HepG2 (cell line): ENCODE results near the gene ELF2. TPM values are rescaled to one million over a fixed set of nuclear protein-coding genes. Genes with fewer than 3 reads are reported as not detected.

Experiments used
- ATAC-seq: fragments of 200-7000 bp; cut with Tn5 transposase; 3 replicates; pipeline ENCODE4 v1.9.1; 2020; ENCODE audit warnings: mild to moderate bottlenecking, moderate library complexity
- BruUV-seq: library from RNA; stranded (reverse); fragments of 400-500 nt; replicated peaks from 2 replicates; lab custom pipeline; 2021; lab: Mats Ljungman, UMichigan
- CTCF ChIA-PET: fragments of 300-600 bp; formaldehyde crosslinking; extraction: SDS; loops from one replicate; lab custom pipeline; 2021; ENCODE audit warnings: low total read pairs, inconsistent platforms, low intra/inter-chr PET ratio; lab: Yijun Ruan, JAX
- POLR2A ChIA-PET: fragments of 350-600 bp; sonication (Branson Sonifier 250); formaldehyde crosslinking; loops from one replicate; lab custom pipeline; 2020; ENCODE audit warnings: antibody characterized with exemption, inconsistent platforms; lab: Yijun Ruan, JAX
- DNase-seq: peaks from one replicate; pipeline ENCODE4 v3.0.0-alpha.2; 2015; ENCODE audit warnings: low spot score
- FAIRE-seq: peaks from 3 replicates; lab custom pipeline; 2011; peaks lifted over from hg19 to GRCh38; lab: Jason Lieb, UNC
- H2AFZ ChIP-seq: one replicate; pipeline ENCODE4 v1.6.1; 2011; ENCODE audit warnings: low read length, inconsistent platforms
- H3K27ac ChIP-seq: fragments of 300-600 bp; 3 replicates; pipeline ENCODE4 v1.8.0; 2011; ENCODE audit warnings: mixed run types, mild to moderate bottlenecking, mixed read lengths, low read length, inconsistent platforms; ENCODE audit not compliant: insufficient read depth; ENCODE audit errors: extremely low read length
- H3K27me3 ChIP-seq, 2 experiments: fragments of 200-600 bp in 1 of 2; 2 replicates in 1 of 2; 3 replicates in 1 of 2; pipeline versions ENCODE4 v1.6.0 to v1.8.0; 2011; ENCODE audit warnings: low read length in 2 of 2, mild to moderate bottlenecking in 2 of 2, moderate library complexity in 2 of 2, inconsistent platforms in 1 of 2; ENCODE audit not compliant: insufficient read depth in 2 of 2, control insufficient read depth in 1 of 2
- H3K36me3 ChIP-seq, 2 experiments: fragments of 200-600 bp in 1 of 2; replicated peaks in 1 of 2; 2 replicates in 1 of 2; 3 replicates in 1 of 2; pipeline versions ENCODE4 v1.5.1 to v1.8.0; 2011; ENCODE audit warnings: low read length in 2 of 2, inconsistent platforms in 1 of 2; ENCODE audit not compliant: insufficient read depth in 2 of 2, control insufficient read depth in 1 of 2
- H3K4me1 ChIP-seq: 2 replicates; pipeline ENCODE4 v1.5.1; 2012; ENCODE audit warnings: low read length, inconsistent platforms; ENCODE audit not compliant: insufficient read depth
- H3K4me2 ChIP-seq: 2 replicates; pipeline ENCODE4 v1.6.0; 2011; ENCODE audit warnings: low read depth, low read length, inconsistent platforms
- H3K4me3 ChIP-seq, 3 experiments: fragments of 200-600 bp in 1 of 3; sonication (generic), shearing (Covaris generic) in 1 of 3; replicated peaks in 1 of 3; 2 replicates each; pipeline ENCODE4 v1.5.1; 2011 to 2016; ENCODE audit warnings: low read length in 3 of 3, inconsistent platforms in 2 of 3, low read depth in 2 of 3, mild to moderate bottlenecking in 2 of 3, control low read depth in 1 of 3, mixed read lengths in 1 of 3; ENCODE audit not compliant: insufficient read depth in 1 of 3
- H3K79me2 ChIP-seq: one replicate; pipeline ENCODE4 v1.6.1; 2011; ENCODE audit warnings: low read length, inconsistent platforms; ENCODE audit not compliant: insufficient read depth
- H3K9ac ChIP-seq: 2 replicates; pipeline ENCODE4 v1.6.0; 2011; ENCODE audit warnings: mild to moderate bottlenecking, low read depth, low read length, inconsistent platforms; ENCODE audit not compliant: insufficient read depth
- H3K9me3 ChIP-seq: 2 replicates; pipeline ENCODE4 v1.5.1; 2012; ENCODE audit warnings: mild to moderate bottlenecking, low read length
- H4K20me1 ChIP-seq: 2 replicates; pipeline ENCODE4 v1.6.0; 2011; ENCODE audit warnings: inconsistent platforms, mild to moderate bottlenecking, low read length, moderate library complexity; ENCODE audit not compliant: insufficient read depth
- KLF6 ChIP-seq: IDR thresholded peaks from 2 replicates; pipeline ENCODE4 v1.8.0; 2016; ENCODE audit warnings: missing biosample characterization, missing genetic modification reagents
- MAZ ChIP-seq, 2 experiments: sonication (generic) in 1 of 2; formaldehyde crosslinking in 1 of 2; IDR thresholded peaks; 2 replicates each; pipeline versions ENCODE4 v1.5.0 to v1.6.1; 2012 to 2020; ENCODE audit warnings: low read depth in 2 of 2, mild to moderate bottlenecking in 2 of 2, borderline replicate concordance in 1 of 2, improper control_type of control experiment in 1 of 2, low read length in 1 of 2, missing genetic modification reagents in 1 of 2, moderate library complexity in 1 of 2
- NONO ChIP-seq, 2 experiments: fragments of 450-650 bp in 1 of 2; sonication (generic) in 1 of 2; formaldehyde crosslinking in 1 of 2; IDR thresholded peaks in 1 of 2; conservative IDR thresholded peaks in 1 of 2; 2 replicates each; pipeline versions ENCODE4 v1.6.1 to v1.8.0; 2017 to 2022; ENCODE audit warnings: mild to moderate bottlenecking in 1 of 2, missing genetic modification reagents in 1 of 2, moderate library complexity in 1 of 2
- ZMYM4 ChIP-seq: sonication (generic); formaldehyde crosslinking; IDR thresholded peaks from 2 replicates; pipeline ENCODE4 v1.8.1; 2023; ENCODE audit warnings: mild to moderate bottlenecking, missing genetic modification reagents
- ZNF292 ChIP-seq: sonication (generic); formaldehyde crosslinking; IDR thresholded peaks from 2 replicates; pipeline ENCODE4 v1.8.1; 2022; ENCODE audit warnings: mild to moderate bottlenecking, low read depth, missing genetic modification reagents, borderline replicate concordance
- ZNF7 ChIP-seq: IDR thresholded peaks from 2 replicates; pipeline ENCODE4 v1.6.1; 2016; ENCODE audit warnings: missing biosample characterization, missing genetic modification reagents
- ZSCAN22 ChIP-seq: sonication (generic); formaldehyde crosslinking; IDR thresholded peaks from 2 replicates; pipeline ENCODE4 v1.4.0; 2020; ENCODE audit warnings: mild to moderate bottlenecking, missing genetic modification reagents
- WGBS: methylation state at CpG from one replicate; pipeline ENCODE4 v1.1.6; 2017; ENCODE audit warnings: low lambda C conversion rate; 5-methylcytosine and 5-hydroxymethylcytosine counted together
- in situ Hi-C: cut with HindIII; loops from 2 replicates; pipeline ENCODE4 v1.10.0; 2017; ENCODE audit warnings: low pct_unique_long_range_greater_than_20kb; ENCODE audit not compliant: extremely low pct_ligation_motif_present
- intact Hi-C: fragments of 100-400 bp; cut with micrococcal nuclease; formaldehyde crosslinking; loops from one replicate; pipeline ENCODE4 v1.10.0; 2022; ENCODE audit not compliant: unreplicated experiment
- polyA plus RNA-seq, 8 experiments: library from polyadenylated mRNA; depleted of rRNA in 3 of 8; stranded (reverse) in 7 of 8; unstranded in 1 of 8; fragments of >200 nt; fragmentation: Illumina TruSeq in 4 of 8; extraction: Trizol in 4 of 8; gene quantifications; 2 replicates each; pipeline versions ENCODE4 v1.2.1 to v1.2.3, GENCODE V29; 2011 to 2016; ENCODE audit warnings: low read depth in 4 of 8, missing spikeins in 1 of 8, mixed read lengths in 1 of 8; ENCODE audit not compliant: insufficient read depth in 1 of 8
- total RNA-seq, 5 experiments: library from RNA; depleted of rRNA; stranded (reverse); fragments of >200 nt; fragmentation: Illumina TruSeq; extraction: Trizol; gene quantifications; 2 replicates each; pipeline ENCODE4 v1.2.3, GENCODE V29; 2016; ENCODE audit warnings: low read depth in 1 of 5
- TF ChIP-seq, protein P1 (sequence below): IDR thresholded peaks from 2 replicates; pipeline ENCODE4 v1.6.1; 2012; ENCODE audit warnings: inconsistent platforms
- TF ChIP-seq, protein P2 (sequence below): sonication (generic); formaldehyde crosslinking; IDR thresholded peaks from 2 replicates; pipeline ENCODE4 v1.9.0; 2022; ENCODE audit warnings: missing genetic modification reagents, mild to moderate bottlenecking, borderline replicate concordance
- TF ChIP-seq, protein P3 (sequence below): sonication (generic); formaldehyde crosslinking; IDR thresholded peaks from 2 replicates; pipeline ENCODE4 v1.8.1; 2022; ENCODE audit warnings: mild to moderate bottlenecking, missing genetic modification reagents
- TF ChIP-seq, protein P4 (sequence below): sonication (generic); formaldehyde crosslinking; IDR thresholded peaks from 2 replicates; pipeline ENCODE4 v1.4.0; 2020; ENCODE audit warnings: missing genetic modification reagents, borderline replicate concordance

Gene ELF2
- total and polyA plus RNA-seq, 2 of the 13 experiments (the other 11 are each of a cell fraction or from before 2014, with no cell fraction given), result 28.6 to 35.4 TPM

DNA sequence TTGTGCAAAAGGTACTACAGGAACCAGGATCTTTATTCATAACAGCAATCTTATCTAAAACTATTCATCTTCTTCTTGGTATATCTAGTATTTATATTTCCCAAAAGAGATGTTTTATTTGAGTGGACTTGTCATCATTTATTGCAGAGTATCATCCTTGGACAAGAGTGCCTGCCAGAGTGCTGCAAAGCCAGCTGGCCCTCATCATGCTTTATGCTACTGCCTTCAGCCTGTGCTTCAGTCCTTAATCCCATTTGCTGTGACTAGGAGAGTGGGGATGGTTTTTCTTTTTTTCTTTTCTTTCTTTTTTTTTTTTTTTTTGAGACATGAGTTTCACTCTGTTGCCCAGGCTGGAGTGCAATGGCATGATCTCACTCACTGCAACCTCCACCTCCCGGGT is 33.5 kb upstream of the ELF2 start:
- CTCF ChIA-PET, result no interaction called here
- no peak for TF ChIP-seq ZNF7 (CRISPR knock-in tag)
- TF ChIP-seq, protein P1, sequence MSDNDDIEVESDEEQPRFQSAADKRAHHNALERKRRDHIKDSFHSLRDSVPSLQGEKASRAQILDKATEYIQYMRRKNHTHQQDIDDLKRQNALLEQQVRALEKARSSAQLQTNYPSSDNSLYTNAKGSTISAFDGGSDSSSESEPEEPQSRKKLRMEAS, result no peak
- WGBS, result 69% methylated on average over 1 of the region's 1 CpG
- H3K9me3 ChIP-seq, result no peaks in the 10 kb centered on the region
- H4K20me1 ChIP-seq, result no peaks in the 10 kb centered on the region
- no peak overlapping the region for H3K9ac ChIP-seq
- intact Hi-C loops (no loop called here), in situ Hi-C loops (no loop called here)
- no peak for FAIRE-seq
- H3K4me2 ChIP-seq, result no peak overlapping the region
- no TSS peak for BruUV-seq
- no peaks in the 10 kb centered on the region for H3K27me3 ChIP-seq
- H3K4me3 ChIP-seq, result no peak overlapping the region
- no peak overlapping the region for H3K27ac ChIP-seq
- POLR2A ChIA-PET, result no interaction called here
- H3K36me3 ChIP-seq, result no peaks in the 10 kb centered on the region
- H3K79me2 ChIP-seq, result no peaks in the 10 kb centered on the region
- H3K4me1 ChIP-seq, result peaks cover 43% of the 10 kb centered on the region
- no peak overlapping the region for H2AFZ ChIP-seq
- no peak for ATAC-seq
- DNase-seq, result no peak

DNA sequence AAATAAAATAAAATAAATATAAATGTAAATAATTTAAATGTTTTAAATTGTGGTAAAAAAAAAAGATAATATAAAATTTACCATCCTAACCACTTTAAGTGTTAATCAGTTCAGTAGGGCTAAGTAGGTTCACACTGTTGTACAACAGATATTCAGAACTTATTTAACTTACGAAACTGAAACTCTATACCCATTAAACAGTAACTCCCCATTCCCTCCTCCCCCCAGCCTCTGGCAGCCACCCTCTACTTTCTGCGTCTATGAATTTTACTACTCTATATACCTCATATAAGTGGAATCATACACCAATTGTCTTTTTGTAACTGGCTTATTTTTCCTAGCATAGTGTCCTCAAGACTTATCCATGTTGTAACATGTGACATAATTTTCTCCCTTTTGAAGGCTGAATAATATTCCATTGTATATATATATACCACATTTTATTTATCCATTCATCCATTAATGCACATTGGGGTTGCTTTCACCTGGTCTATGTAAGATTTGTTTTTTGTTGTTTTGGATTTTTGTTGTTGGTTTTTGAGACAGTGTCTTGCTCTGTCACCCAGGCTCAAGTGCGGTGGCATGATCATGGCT is 32.5 kb upstream of the ELF2 start:
- Histone ChIP-seq H3K36me3 (no peaks in the 10 kb centered on the region), H3K4me1 (peaks cover 36% of the 10 kb centered on the region), H4K20me1 (no peaks in the 10 kb centered on the region), H3K4me3 (no peak overlapping the region), H2AFZ (no peak overlapping the region), H3K27me3 (no peaks in the 10 kb centered on the region), H3K27ac (no peak overlapping the region), H3K9ac (no peak overlapping the region), H3K79me2 (no peaks in the 10 kb centered on the region), H3K4me2 (no peak overlapping the region), H3K9me3 (no peaks in the 10 kb centered on the region)
- FAIRE-seq (no peak), DNase-seq (no peak), ATAC-seq (no peak)
- intact Hi-C loops, result no loop called here
- ChIA-PET POLR2A (no interaction called here), CTCF (no interaction called here)
- 37% methylated on average over 3 of the region's 3 CpGs for WGBS
- BruUV-seq, result no TSS peak
- in situ Hi-C loops, result no loop called here
- TF ChIP-seq NONO (IDR thresholded peaks at IDR 0.05) (no peak), NONO (CRISPR knock-in tag; conservative IDR thresholded peaks at IDR 0.05) (no peak), ZSCAN22 (CRISPR knock-in tag) (no peak), ZNF292 (CRISPR knock-in tag) (no peak), ZMYM4 (CRISPR knock-in tag) (no peak), KLF6 (no peak), MAZ (IDR thresholded peaks at IDR 0.05; ENCODE audit: borderline replicate concordance, low read depth, low read length) (no peak), MAZ (CRISPR knock-in tag; IDR thresholded peaks at IDR 0.05; ENCODE audit: low read depth) (no peak)
- TF ChIP-seq, protein P2, sequence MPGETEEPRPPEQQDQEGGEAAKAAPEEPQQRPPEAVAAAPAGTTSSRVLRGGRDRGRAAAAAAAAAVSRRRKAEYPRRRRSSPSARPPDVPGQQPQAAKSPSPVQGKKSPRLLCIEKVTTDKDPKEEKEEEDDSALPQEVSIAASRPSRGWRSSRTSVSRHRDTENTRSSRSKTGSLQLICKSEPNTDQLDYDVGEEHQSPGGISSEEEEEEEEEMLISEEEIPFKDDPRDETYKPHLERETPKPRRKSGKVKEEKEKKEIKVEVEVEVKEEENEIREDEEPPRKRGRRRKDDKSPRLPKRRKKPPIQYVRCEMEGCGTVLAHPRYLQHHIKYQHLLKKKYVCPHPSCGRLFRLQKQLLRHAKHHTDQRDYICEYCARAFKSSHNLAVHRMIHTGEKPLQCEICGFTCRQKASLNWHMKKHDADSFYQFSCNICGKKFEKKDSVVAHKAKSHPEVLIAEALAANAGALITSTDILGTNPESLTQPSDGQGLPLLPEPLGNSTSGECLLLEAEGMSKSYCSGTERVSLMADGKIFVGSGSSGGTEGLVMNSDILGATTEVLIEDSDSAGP (CRISPR knock-in tag), result no peak
- TF ChIP-seq, protein P3, sequence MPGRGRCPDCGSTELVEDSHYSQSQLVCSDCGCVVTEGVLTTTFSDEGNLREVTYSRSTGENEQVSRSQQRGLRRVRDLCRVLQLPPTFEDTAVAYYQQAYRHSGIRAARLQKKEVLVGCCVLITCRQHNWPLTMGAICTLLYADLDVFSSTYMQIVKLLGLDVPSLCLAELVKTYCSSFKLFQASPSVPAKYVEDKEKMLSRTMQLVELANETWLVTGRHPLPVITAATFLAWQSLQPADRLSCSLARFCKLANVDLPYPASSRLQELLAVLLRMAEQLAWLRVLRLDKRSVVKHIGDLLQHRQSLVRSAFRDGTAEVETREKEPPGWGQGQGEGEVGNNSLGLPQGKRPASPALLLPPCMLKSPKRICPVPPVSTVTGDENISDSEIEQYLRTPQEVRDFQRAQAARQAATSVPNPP (CRISPR knock-in tag), result no peak
- TF ChIP-seq, protein P4, sequence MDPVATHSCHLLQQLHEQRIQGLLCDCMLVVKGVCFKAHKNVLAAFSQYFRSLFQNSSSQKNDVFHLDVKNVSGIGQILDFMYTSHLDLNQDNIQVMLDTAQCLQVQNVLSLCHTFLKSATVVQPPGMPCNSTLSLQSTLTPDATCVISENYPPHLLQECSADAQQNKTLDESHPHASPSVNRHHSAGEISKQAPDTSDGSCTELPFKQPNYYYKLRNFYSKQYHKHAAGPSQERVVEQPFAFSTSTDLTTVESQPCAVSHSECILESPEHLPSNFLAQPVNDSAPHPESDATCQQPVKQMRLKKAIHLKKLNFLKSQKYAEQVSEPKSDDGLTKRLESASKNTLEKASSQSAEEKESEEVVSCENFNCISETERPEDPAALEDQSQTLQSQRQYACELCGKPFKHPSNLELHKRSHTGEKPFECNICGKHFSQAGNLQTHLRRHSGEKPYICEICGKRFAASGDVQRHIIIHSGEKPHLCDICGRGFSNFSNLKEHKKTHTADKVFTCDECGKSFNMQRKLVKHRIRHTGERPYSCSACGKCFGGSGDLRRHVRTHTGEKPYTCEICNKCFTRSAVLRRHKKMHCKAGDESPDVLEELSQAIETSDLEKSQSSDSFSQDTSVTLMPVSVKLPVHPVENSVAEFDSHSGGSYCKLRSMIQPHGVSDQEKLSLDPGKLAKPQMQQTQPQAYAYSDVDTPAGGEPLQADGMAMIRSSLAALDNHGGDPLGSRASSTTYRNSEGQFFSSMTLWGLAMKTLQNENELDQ (CRISPR knock-in tag), result no peak
